ENCODE results near the gene PGM1.

GRCh38 chr1:63668298-63668697, 75.1 kb downstream of the PGM1 start:
- TF ChIP-seq, protein P1, sequence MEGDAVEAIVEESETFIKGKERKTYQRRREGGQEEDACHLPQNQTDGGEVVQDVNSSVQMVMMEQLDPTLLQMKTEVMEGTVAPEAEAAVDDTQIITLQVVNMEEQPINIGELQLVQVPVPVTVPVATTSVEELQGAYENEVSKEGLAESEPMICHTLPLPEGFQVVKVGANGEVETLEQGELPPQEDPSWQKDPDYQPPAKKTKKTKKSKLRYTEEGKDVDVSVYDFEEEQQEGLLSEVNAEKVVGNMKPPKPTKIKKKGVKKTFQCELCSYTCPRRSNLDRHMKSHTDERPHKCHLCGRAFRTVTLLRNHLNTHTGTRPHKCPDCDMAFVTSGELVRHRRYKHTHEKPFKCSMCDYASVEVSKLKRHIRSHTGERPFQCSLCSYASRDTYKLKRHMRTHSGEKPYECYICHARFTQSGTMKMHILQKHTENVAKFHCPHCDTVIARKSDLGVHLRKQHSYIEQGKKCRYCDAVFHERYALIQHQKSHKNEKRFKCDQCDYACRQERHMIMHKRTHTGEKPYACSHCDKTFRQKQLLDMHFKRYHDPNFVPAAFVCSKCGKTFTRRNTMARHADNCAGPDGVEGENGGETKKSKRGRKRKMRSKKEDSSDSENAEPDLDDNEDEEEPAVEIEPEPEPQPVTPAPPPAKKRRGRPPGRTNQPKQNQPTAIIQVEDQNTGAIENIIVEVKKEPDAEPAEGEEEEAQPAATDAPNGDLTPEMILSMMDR (conservative IDR thresholded peaks at IDR 0.05; ENCODE audit: low read depth, low read length): no peak
- no peak for TF ChIP-seq EZH2 (IDR thresholded peaks at IDR 0.05; ENCODE audit: borderline replicate concordance, low read depth, low read length, poor library complexity, severe bottlenecking)
